HepG2 (cell line): ENCODE data around the gene IGFBP5.
A peak's percentile ranks its signal among the peaks of the same experiment; 100 is the strongest.

Experiments
- HDAC6 ChIP-seq: fragments of 200-600 bp; sonication (generic); IDR thresholded peaks from 2 replicates; pipeline ENCODE4 v1.7.0; 2017; ENCODE audit warnings: mild to moderate bottlenecking, antibody characterized with exemption, low read length, low read depth
- TF ChIP-seq, protein P1 (sequence below): sonication (generic); formaldehyde crosslinking; IDR thresholded peaks from 2 replicates; pipeline ENCODE4 v1.5.0; 2020; ENCODE audit warnings: mild to moderate bottlenecking, missing genetic modification reagents, moderate library complexity

DNA sequence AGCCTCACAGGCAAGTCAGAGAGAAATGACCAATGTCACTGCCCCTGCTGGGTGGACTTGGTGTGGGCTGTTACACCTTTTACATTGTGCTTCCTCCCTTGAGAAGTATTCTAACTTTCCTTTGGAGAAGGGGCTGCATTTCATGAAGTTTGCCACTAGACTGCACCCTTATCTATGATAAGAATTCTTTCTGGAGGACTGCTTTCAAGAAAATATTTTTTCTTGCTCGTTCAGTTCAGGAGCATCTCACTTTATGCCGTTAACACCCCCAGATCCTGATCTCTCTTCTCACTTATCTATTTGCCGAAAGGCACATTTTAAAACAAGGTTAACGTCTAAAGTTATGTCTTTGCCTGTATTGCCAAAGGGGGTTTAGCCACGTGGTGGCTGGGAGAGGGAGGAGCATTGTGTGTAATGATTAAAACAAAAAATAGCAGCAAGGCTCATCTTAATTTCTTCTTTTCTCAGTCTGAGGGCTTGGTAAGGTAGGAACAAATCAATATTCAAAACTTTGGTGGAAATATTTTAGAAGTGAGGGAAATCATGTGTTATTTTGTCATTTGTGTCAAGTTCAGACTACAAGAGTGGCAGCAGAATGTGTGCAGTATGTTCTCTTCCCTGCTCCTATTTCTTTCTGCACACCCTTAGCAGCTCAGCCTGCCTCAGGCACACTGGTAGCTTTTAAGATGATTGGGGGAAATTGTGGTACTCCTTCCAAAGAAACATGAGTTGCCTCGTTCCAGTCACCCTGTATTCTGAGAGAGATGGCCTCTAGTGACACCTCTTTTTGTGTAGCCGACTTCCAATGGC is 1.6 kb upstream of the IGFBP5 start:
- TF ChIP-seq HDAC6 = no peak
- TF ChIP-seq, protein P1, sequence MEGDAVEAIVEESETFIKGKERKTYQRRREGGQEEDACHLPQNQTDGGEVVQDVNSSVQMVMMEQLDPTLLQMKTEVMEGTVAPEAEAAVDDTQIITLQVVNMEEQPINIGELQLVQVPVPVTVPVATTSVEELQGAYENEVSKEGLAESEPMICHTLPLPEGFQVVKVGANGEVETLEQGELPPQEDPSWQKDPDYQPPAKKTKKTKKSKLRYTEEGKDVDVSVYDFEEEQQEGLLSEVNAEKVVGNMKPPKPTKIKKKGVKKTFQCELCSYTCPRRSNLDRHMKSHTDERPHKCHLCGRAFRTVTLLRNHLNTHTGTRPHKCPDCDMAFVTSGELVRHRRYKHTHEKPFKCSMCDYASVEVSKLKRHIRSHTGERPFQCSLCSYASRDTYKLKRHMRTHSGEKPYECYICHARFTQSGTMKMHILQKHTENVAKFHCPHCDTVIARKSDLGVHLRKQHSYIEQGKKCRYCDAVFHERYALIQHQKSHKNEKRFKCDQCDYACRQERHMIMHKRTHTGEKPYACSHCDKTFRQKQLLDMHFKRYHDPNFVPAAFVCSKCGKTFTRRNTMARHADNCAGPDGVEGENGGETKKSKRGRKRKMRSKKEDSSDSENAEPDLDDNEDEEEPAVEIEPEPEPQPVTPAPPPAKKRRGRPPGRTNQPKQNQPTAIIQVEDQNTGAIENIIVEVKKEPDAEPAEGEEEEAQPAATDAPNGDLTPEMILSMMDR = peak; percentile 45
